HG03039 (cell line): ENCODE data around the gene POPDC2.
A peak's percentile ranks its signal among the peaks of the same experiment; 100 is the strongest.
"Not testable (repeated sequence)": the region's sequence is repeated elsewhere in the genome, so short reads cannot be mapped to it uniquely, and the experiment has no call there.

Source experiments
- ATAC-seq: cut with Tn5 transposase; IDR thresholded peaks from one replicate; pipeline ENCODE4 v1.9.1; 2021; ENCODE audit warnings: mild to moderate bottlenecking, moderate library complexity; ENCODE audit not compliant: unreplicated experiment

Gene POPDC2, protein sequence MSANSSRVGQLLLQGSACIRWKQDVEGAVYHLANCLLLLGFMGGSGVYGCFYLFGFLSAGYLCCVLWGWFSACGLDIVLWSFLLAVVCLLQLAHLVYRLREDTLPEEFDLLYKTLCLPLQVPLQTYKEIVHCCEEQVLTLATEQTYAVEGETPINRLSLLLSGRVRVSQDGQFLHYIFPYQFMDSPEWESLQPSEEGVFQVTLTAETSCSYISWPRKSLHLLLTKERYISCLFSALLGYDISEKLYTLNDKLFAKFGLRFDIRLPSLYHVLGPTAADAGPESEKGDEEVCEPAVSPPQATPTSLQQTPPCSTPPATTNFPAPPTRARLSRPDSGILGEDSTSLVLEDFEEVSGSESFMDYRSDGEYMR

GRCh38 chr3:119660474-119661440 is at the start of gene POPDC2:
Gene POPDC2, minus strand, starts transcription at chr3:119660589. Its CDS starts 166 bp downstream, at chr3:119660423.
- ATAC-seq = no peak

DNA sequence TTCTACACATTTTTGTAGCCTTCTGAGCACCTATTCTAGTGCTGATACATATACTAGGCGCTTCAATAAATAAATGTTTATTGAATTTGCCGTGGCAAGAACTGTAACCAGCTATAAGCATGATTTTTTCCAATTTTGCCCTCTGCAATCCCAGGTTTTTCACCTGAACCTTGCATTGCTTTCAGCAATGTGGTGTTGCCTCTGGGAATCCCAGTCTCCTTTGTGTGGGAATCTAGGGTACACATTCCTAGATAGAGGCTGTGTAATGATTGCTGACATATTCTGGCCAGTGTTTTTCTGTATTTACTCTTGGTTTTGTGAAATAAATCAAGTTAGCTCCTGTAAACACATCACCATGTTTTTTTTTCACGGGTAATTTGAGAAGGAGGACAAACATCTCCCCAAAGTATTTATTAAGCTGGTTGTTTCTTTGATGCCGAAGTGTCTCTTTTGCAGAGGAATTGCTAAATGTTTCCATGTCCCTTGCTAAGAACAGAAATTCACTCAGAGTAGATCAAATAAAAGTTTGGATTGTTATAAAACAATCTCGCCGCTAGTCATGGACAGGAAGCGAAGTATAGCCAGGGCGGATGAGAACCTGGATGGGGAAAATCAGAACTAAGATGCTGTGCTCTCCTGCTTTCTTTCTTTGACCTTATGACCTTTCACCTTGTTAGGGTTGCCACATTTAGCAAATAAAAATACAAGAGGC is 43.6 kb upstream of the POPDC2 start:
- no peak for ATAC-seq

- ATAC-seq = peak; percentile 89
These were observed 42.4 kb upstream of the POPDC2 start, which contains the start of gene CFAP91 for GRCh38 chr3:119702530-119703527. Gene CFAP91, plus strand, starts transcription at chr3:119703022. Its CDS starts 77 bp downstream, at chr3:119703099.

DNA sequence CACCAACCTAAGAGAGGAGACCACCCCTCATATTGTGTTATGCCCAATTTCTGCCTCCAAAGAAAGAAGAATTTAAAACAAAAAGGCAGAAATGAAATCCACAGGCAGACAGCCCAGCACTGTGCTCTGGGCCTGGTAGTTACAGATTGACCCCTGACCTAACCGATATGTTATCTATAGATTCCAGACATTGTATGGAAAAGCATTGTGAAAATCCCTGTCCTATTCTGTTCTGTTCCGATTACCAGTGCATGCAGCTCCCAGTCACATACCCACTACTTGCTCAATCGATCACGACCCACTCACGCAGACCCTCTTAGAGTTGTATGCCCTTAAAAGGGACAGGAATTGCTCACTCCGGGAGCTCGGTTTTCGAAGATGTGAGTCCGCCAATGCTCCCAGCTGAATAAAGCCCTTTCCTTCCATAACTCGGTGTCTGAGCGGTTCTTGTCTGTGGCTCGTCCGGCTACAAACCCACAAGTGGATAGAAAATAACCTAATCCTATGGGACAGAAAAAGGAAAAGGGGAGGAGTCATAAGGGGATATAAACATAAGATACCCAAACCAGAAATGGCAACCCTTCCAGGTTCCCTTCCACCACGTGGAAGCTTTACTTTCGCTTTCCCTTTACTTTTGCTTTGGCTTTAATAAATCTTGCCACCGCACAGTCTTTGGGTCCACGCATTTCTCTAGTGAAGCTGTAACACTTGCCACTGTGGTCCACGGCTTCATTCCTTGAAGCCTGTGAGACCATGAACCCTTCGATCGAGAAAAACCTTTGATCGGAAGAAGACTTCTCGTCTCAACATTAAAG is 40.7 kb upstream of the POPDC2 start:
- ATAC-seq = no peak

GRCh38 chr3:119700269-119700919 is 40.0 kb upstream of the POPDC2 start:
- peak; percentile 31 for ATAC-seq

DNA sequence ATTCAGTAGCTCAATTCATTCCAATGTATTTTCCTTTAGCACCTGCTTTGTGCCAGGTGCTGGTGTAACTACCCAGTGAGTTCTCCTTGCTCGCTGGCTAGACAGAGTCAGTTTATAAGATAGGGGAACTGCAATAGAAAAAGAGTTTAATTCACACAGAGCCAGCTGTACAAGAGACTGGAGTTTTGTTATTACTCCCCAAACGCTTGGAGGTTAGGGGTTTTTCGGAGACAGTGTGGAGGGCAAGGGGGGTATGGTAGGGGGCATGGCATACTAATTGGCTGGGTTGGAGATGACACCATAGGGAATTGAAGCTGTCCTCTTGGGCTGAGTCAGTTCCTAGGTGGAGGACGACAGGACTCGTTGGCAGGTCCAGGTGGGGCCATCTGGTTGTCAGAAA is 37.0 kb upstream of the POPDC2 start:
- peak; percentile 50 for ATAC-seq

DNA sequence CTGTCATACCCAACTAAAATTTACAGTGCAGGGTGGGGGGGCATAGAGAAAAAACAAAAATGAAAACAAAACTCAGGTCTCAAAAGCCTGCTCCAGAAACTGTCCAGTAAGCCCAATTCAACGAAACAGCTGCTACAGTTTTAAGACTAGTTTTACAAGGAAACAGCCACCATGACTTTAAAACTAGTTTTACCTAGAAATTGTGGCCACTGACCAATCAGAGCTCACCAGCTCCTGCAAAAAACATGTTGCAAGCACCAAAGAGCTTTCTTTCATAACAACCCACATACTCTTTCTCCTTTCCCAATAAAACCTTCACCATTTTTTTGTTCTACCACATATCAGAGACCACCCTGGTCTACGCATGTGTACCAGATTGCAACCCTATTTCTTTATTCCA is 35.1 kb upstream of the POPDC2 start:
- ATAC-seq = no peak

- no peak for ATAC-seq
These were observed 29.8 kb upstream of the POPDC2 start for GRCh38 chr3:119690043-119690656.

- no peak for ATAC-seq
These were observed 23.0 kb upstream of the POPDC2 start for GRCh38 chr3:119683421-119683820.

GRCh38 chr3:119681279-119681678 is 20.9 kb upstream of the POPDC2 start:
- ATAC-seq = no peak

DNA sequence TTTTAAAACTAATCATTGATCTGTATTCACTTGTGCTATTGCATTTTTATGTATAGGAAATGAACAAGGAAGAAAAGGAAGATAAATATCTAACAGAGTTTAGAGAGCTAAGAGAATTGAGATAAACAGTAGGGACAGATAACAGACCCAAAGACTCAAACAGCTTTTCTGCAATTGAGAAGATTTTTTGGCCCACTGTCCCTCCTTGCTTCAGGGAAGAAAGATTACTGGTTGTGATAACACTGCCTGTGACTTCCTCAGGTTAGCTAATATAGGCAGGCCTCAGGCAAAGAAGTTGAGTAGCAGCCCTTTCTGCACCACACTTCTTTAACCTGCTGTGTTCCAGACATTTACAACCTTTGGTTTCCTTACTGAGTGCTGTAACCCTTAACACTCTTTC is 19.5 kb upstream of the POPDC2 start:
- no peak for ATAC-seq

- not testable (repeated sequence) for ATAC-seq
These were observed 17.8 kb upstream of the POPDC2 start for GRCh38 chr3:119678209-119678608.

DNA sequence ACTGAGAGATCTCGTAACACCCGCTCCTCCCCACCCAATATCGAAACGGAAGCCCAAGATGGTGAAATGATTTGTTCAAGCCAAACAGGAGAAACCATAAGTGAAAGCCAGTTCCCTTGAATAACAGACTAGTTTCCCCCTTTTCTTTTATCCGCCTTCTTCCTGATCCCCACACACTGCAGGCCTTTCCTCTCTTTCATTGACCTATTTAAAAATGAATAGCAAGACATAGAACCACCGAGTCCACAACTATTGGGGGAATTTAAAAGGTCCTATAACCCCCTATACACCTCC is 17.2 kb upstream of the POPDC2 start:
- ATAC-seq = no peak

GRCh38 chr3:119676771-119677640 is 16.6 kb upstream of the POPDC2 start, which contains the start of gene COX17:
Gene COX17, minus strand, starts transcription at chr3:119677406. Its CDS starts 96 bp downstream, at chr3:119677310.
- ATAC-seq = peak; percentile 84

- ATAC-seq = no peak
These were observed 15.6 kb upstream of the POPDC2 start for GRCh38 chr3:119676020-119676419.

DNA sequence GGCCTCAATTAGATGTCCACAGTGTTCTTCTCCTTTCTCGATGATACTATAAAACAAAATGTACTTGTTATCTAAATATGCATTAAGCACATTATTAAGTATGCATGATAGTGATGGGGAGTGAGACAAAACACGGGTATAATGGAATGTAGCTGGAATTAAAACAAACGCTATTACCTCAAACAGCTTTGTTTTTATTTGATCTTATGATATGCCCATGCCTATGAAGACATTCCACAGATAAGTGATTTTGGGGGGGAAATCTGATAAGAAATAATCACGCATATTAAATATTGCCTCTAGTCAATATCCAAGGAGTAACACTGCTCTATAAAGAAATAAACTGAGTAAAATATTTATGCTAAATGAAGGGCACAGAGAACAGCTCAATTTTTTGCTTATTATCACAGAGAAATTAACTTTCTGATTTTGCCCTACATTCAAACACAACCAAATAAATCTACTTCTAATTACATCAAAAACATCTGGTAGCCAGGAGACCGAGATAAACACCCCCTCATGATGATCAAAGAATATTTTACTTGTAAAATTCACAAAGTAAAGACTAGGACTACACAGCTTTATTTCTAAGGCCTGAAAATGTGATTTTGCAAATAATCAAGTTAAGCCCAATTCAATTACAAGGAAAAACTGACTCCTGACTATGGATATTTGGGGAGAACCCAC is 14.9 kb upstream of the POPDC2 start:
- no peak for ATAC-seq

GRCh38 chr3:119673875-119674274 is 13.5 kb upstream of the POPDC2 start:
- ATAC-seq = no peak
